Measurements from ENCODE around the gene TMEM201.

The TMEM201 gene

DNA sequence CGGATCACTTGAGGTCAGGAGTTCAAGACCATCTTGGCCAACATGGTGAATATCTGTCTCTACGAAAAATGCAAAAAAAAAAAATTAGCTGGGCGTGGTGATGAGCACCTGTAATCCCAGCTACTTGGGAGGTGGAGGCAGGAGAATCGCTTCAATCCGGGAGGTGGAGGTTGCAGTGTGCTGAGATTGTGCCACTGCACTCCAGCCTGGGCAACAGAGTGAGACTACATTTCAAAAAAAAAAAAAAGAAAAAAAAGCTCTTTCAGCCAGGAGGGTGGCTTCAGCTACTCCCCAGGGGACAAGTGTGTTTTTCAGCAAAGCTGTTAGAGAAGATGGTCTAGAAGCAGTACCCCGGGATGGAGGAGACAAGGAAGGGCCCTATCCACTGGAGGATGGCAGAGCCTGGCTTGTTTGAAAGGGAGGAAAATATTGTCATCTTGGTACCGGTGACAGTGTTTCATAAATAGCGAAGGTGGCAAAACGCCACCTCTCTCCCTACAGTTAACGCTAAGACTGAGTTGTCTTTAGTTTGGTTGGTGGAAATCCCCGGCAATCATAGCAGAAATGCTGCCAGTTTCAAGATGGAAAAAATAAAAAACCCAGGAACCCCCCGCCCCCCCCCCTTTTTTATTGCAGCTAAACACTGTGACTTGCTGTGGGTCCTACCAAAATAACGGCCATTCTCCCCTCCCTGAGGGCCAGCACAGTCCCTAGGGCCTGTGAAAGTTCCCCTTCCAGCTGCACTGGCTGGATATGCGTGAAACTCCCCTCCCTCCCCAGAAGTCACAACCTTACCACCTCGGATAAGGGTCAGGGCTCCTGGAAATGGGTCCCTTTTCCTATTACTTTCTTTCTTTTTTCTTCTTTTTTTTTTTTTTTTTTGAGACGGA lies 66.4 kb downstream of the TMEM201 start:
- DNase-seq, result no peak

DNA sequence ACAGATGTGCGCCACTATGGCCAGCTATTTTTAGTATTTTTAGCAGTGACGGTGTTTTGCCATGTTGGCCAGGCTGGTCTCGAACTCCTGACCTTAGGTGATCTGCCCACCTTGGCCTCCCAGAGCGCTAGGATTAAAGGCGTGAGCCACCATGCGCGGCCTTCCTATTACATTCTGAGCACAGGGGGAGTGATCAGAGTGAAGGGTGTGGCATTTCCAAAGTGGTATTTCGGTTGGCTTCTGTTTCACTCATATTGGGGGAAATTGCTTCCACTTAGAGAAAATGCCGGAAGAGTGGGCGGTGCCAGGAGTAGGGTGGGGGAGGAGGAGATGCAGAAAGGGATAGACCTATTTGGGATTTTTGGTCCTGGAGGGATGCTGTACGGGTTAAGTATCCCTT lies 67.1 kb downstream of the TMEM201 start:
- DNase-seq, result no peak

DNA sequence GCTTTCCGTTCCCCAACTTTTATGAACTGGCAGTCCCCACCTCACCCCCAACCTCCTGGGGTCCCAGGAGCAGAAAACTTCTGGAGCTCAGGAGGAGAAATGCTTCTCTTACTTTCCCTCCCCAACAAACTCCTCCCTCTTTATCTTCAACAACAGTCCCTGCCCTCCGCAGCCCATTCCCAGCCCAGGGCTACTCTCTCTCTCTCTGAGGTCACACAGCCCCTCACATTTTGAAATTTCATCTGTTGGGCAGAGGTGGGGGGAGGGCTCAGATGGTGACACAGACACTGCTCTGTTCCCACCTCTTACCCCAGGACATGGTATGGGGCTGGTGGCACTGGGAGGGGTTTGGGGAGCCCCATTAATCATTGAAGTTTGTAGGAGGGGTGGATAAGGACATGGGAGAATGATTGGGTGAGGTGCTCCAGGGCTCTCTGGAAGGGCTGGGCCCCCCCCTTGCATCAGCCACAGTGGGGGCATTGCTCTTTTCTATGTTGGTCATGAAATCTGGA lies 68.9 kb downstream of the TMEM201 start:
- no peak for DNase-seq

- no peak for DNase-seq
Measured at GRCh38 chr1:9658199-9658598, 69.5 kb downstream of the TMEM201 start.

GRCh38 chr1:9659328-9659727 lies 70.6 kb downstream of the TMEM201 start:
- DNase-seq, result no peak

GRCh38 chr1:9663257-9663656 lies 74.5 kb downstream of the TMEM201 start:
- no peak for DNase-seq

Measured in NCI-H446 treated with DMSO at 0.1 percent for 48 hours (cell line).